Retinal pigment epithelial cell (primary cell): ENCODE results near the gene THOC7.

Experiments used
- DNase-seq: peaks from one replicate; pipeline ENCODE4 v3.0.0-alpha.2; 2010; ENCODE audit warnings: low read depth
- H3K4me3 ChIP-seq: 2 replicates; pipeline ENCODE4 v1.5.1; 2011; ENCODE audit warnings: mild to moderate bottlenecking, low read length, control low read depth, moderate library complexity
- CTCF ChIP-seq: conservative IDR thresholded peaks from 2 replicates; pipeline ENCODE4 v1.5.1; 2011; ENCODE audit warnings: low read depth, low read length, control low read depth, inconsistent platforms

THOC7 gene

GRCh38 chr3:63878394-63879060 is 14.9 kb upstream of the THOC7 start:
- TF ChIP-seq CTCF, result no peak
- no peak overlapping the region for H3K4me3 ChIP-seq
- DNase-seq, result no peak

- TF ChIP-seq CTCF, result no peak
- no peak for DNase-seq
- H3K4me3 ChIP-seq, result no peak overlapping the region
Observed at GRCh38 chr3:63877737-63878393, 14.3 kb upstream of the THOC7 start.

- no peak for TF ChIP-seq CTCF
- H3K4me3 ChIP-seq, result no peak overlapping the region
- no peak for DNase-seq
Observed at GRCh38 chr3:63876260-63876659, 12.7 kb upstream of the THOC7 start.

GRCh38 chr3:63875510-63875909 is 11.9 kb upstream of the THOC7 start:
- no peak for TF ChIP-seq CTCF
- no peak for DNase-seq

GRCh38 chr3:63874769-63875168 is 11.2 kb upstream of the THOC7 start:
- DNase-seq, result no peak
- no peak for TF ChIP-seq CTCF
- no peak overlapping the region for H3K4me3 ChIP-seq

More at GRCh38 chr3:63875510-63875909, 11.9 kb upstream of the THOC7 start:
- no peak overlapping the region for H3K4me3 ChIP-seq

GRCh38 chr3:63872135-63872924 is 8.7 kb upstream of the THOC7 start:
- H3K4me3 ChIP-seq, result no peak overlapping the region
- DNase-seq, result peak; percentile 39
- no peak for TF ChIP-seq CTCF

GRCh38 chr3:63870615-63871005 is 7.0 kb upstream of the THOC7 start:
- TF ChIP-seq CTCF, result no peak
- no peak overlapping the region for H3K4me3 ChIP-seq
- DNase-seq, result no peak
